ENCODE measurements around the gene LINGO1. TPM values are rescaled to one million over a fixed set of nuclear protein-coding genes. Genes with fewer than 3 reads are reported as not detected.

The LINGO1 gene
- total and polyA plus RNA-seq, 2 donors (not counting 3 experiments of a cell fraction or from before 2014, with no cell fraction given) = 0.15 to 0.33 TPM

GRCh38 chr15:77592758-77593157 is 40.0 kb downstream of the LINGO1 start:
- Histone ChIP-seq H3K79me2 (ENCODE audit: control insufficient read depth, insufficient read depth, low read length) (no peaks in the 10 kb centered on the region), H2AFZ (ENCODE audit: low read depth, low read length) (no peak overlapping the region), H3K4me3 (replicated peaks in 1 of 3; ENCODE audit: insufficient read depth in 1 of 3, low read depth in 1 of 3, low read length in 3 of 3) (no peak overlapping the region), H3K27me3 (ENCODE audit: control insufficient read depth in 2 of 2, insufficient read depth in 2 of 2, low read length in 2 of 2) (no peaks in the 10 kb centered on the region), H3K9me1 (replicated peaks; ENCODE audit: control insufficient read depth, extremely low read depth, insufficient read depth, low read length) (no peaks in the 10 kb centered on the region), H3K9ac (replicated peaks; ENCODE audit: extremely low read depth, insufficient read depth, low read length) (no peak overlapping the region), H4K20me1 (replicated peaks; ENCODE audit: control insufficient read depth, extremely low read depth, insufficient read depth, low read length) (no peaks in the 10 kb centered on the region), H3K9me3 (replicated peaks; ENCODE audit: control insufficient read depth, insufficient read depth, low read length) (no peaks in the 10 kb centered on the region), H3K36me3 (ENCODE audit: control insufficient read depth in 2 of 2, extremely low read depth in 1 of 2, insufficient read depth in 2 of 2, low read length in 2 of 2) (no peaks in the 10 kb centered on the region), H3K4me1 (ENCODE audit: control insufficient read depth, extremely low read depth, insufficient read depth, low read length) (peaks cover 3% of the 10 kb centered on the region), H3K4me2 (ENCODE audit: insufficient read depth, low read length) (no peak overlapping the region), H3K27ac (ENCODE audit: insufficient read depth, low read depth, low read length) (no peak overlapping the region)
- intact Hi-C loops (cut with micrococcal nuclease) (no loop called here), dilution Hi-C loops (cut with MboI; ENCODE audit: extremely low pct_ligation_motif_present, low sequenced_read_pairs) (no loop called here)
- no peak for FAIRE-seq
- CTCF ChIA-PET = interaction anchor here (1.6 to 2.0 kb wide), 2 partner anchors 40 to 192 kb away, joined by 3 to 5 read pairs; no protein-coding TSS in a partner anchor
- DNase-seq (ENCODE audit: low read depth, low spot score) = no peak
- POLR2A ChIA-PET = no interaction called here
- no TSS peak for BruUV-seq (replicated peaks)
- TF ChIP-seq POLR2A (IDR thresholded peaks at IDR 0.05; ENCODE audit: low read depth, low read length) (no peak), MYC (IDR thresholded peaks at IDR 0.05; ENCODE audit: low read depth, low read length) (no peak), EZH2 (IDR thresholded peaks at IDR 0.05; ENCODE audit: borderline replicate concordance, low read depth, low read length, severe bottlenecking) (no peak), FOS (IDR thresholded peaks at IDR 0.05; ENCODE audit: borderline replicate concordance, insufficient read depth, low read length) (no peak)
- TF ChIP-seq, protein P1, sequence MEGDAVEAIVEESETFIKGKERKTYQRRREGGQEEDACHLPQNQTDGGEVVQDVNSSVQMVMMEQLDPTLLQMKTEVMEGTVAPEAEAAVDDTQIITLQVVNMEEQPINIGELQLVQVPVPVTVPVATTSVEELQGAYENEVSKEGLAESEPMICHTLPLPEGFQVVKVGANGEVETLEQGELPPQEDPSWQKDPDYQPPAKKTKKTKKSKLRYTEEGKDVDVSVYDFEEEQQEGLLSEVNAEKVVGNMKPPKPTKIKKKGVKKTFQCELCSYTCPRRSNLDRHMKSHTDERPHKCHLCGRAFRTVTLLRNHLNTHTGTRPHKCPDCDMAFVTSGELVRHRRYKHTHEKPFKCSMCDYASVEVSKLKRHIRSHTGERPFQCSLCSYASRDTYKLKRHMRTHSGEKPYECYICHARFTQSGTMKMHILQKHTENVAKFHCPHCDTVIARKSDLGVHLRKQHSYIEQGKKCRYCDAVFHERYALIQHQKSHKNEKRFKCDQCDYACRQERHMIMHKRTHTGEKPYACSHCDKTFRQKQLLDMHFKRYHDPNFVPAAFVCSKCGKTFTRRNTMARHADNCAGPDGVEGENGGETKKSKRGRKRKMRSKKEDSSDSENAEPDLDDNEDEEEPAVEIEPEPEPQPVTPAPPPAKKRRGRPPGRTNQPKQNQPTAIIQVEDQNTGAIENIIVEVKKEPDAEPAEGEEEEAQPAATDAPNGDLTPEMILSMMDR (IDR thresholded peaks at IDR 0.05; ENCODE audit: extremely low read depth in 1 of 2, insufficient read depth in 1 of 2, low read depth in 1 of 2, low read length in 2 of 2) = no peak

GRCh38 chr15:77591968-77592613 is 40.6 kb downstream of the LINGO1 start:
- no peak overlapping the region for H3K4me3 ChIP-seq (replicated peaks in 1 of 3; ENCODE audit: insufficient read depth in 1 of 3, low read depth in 1 of 3, low read length in 3 of 3)
- no peak overlapping the region for H3K4me2 ChIP-seq (ENCODE audit: insufficient read depth, low read length)
- CTCF ChIA-PET = interaction anchor here (1.5 to 2.0 kb wide), 3 partner anchors 26 to 193 kb away, joined by 3 to 6 read pairs (median 5); no protein-coding TSS in a partner anchor
- no peaks in the 10 kb centered on the region for H3K27me3 ChIP-seq (ENCODE audit: control insufficient read depth in 2 of 2, insufficient read depth in 2 of 2, low read length in 2 of 2)
- intact Hi-C loops (cut with micrococcal nuclease) = no loop called here
- H2AFZ ChIP-seq (ENCODE audit: low read depth, low read length) = no peak overlapping the region
- POLR2A ChIA-PET = no interaction called here
- dilution Hi-C loops (cut with MboI; ENCODE audit: extremely low pct_ligation_motif_present, low sequenced_read_pairs) = no loop called here
- no peaks in the 10 kb centered on the region for H3K9me1 ChIP-seq (replicated peaks; ENCODE audit: control insufficient read depth, extremely low read depth, insufficient read depth, low read length)
- no peak overlapping the region for H3K9ac ChIP-seq (replicated peaks; ENCODE audit: extremely low read depth, insufficient read depth, low read length)
- H3K36me3 ChIP-seq (ENCODE audit: control insufficient read depth in 2 of 2, extremely low read depth in 1 of 2, insufficient read depth in 2 of 2, low read length in 2 of 2) = no peaks in the 10 kb centered on the region
- no peak for FAIRE-seq
- TF ChIP-seq GATA2 (IDR thresholded peaks at IDR 0.05; ENCODE audit: insufficient read depth, insufficient read length, low read depth, low read length) (no peak), POLR2AphosphoS5 (IDR thresholded peaks at IDR 0.05; ENCODE audit: insufficient read depth, low read depth, low read length) (no peak), FOS (IDR thresholded peaks at IDR 0.05; ENCODE audit: borderline replicate concordance, insufficient read depth, low read length) (no peak), EZH2 (IDR thresholded peaks at IDR 0.05; ENCODE audit: borderline replicate concordance, low read depth, low read length, severe bottlenecking) (no peak), POLR2A (IDR thresholded peaks at IDR 0.05; ENCODE audit: low read depth, low read length) (no peak), JUN (IDR thresholded peaks at IDR 0.05; ENCODE audit: borderline replicate concordance, insufficient read depth, insufficient read length, low read depth) (no peak), MAX (IDR thresholded peaks at IDR 0.05; ENCODE audit: insufficient read depth, insufficient read length) (no peak), MYC (IDR thresholded peaks at IDR 0.05; ENCODE audit: low read depth, low read length) (no peak)
- TF ChIP-seq, protein P1 (IDR thresholded peaks at IDR 0.05; ENCODE audit: extremely low read depth in 1 of 2, insufficient read depth in 1 of 2, low read depth in 1 of 2, low read length in 2 of 2) = no peak
- no peaks in the 10 kb centered on the region for H4K20me1 ChIP-seq (replicated peaks; ENCODE audit: control insufficient read depth, extremely low read depth, insufficient read depth, low read length)
- H3K79me2 ChIP-seq (ENCODE audit: control insufficient read depth, insufficient read depth, low read length) = no peaks in the 10 kb centered on the region
- H3K9me3 ChIP-seq (replicated peaks; ENCODE audit: control insufficient read depth, insufficient read depth, low read length) = no peaks in the 10 kb centered on the region
- peaks cover 3% of the 10 kb centered on the region for H3K4me1 ChIP-seq (ENCODE audit: control insufficient read depth, extremely low read depth, insufficient read depth, low read length)
- DNase-seq (ENCODE audit: low read depth, low spot score) = no peak
- no TSS peak for BruUV-seq (replicated peaks)
- no peak overlapping the region for H3K27ac ChIP-seq (ENCODE audit: insufficient read depth, low read depth, low read length)

Data from endothelial cell of umbilical vein (primary cell).